ENCODE data around the gene RBM14. TPM values are rescaled to one million over a fixed set of nuclear protein-coding genes. Genes with fewer than 3 reads are reported as not detected.
"Not testable (repeated sequence)": the region's sequence is repeated elsewhere in the genome, so short reads cannot be mapped to it uniquely, and the experiment has no call there.

Gene RBM14
- 24.1 TPM for total RNA-seq

- DNase-seq (ENCODE audit: low spot score in 2 of 2) (peak; percentile 97 to 98), FAIRE-seq (no peak)
These were observed at the start of gene RBM14 for GRCh38 chr11:66616379-66617154. TSS of gene RBM14 (plus strand) at chr11:66616630. CDS start at chr11:66616721, 91 bp downstream.

- FAIRE-seq (no peak), DNase-seq (ENCODE audit: low spot score in 2 of 2) (no peak)
These were observed 48.7 kb upstream of the RBM14 start for GRCh38 chr11:66567787-66568123.

- FAIRE-seq (no peak), DNase-seq (ENCODE audit: low spot score in 2 of 2) (peak; percentile 99)
These were observed 48.1 kb upstream of the RBM14 start, which contains the start of gene CTSF for GRCh38 chr11:66568124-66568916. TSS of gene CTSF (minus strand) at chr11:66568606. CDS start at chr11:66568486, 120 bp downstream.

GRCh38 chr11:66569076-66569475 is 47.4 kb upstream of the RBM14 start:
- FAIRE-seq: no peak
- no peak for DNase-seq (ENCODE audit: low spot score in 2 of 2)

- no peak for FAIRE-seq
- no peak for DNase-seq (ENCODE audit: low spot score in 2 of 2)
These were observed 46.2 kb upstream of the RBM14 start for GRCh38 chr11:66570079-66570849.

GRCh38 chr11:66570850-66571180 is 45.6 kb upstream of the RBM14 start:
- FAIRE-seq: no peak
- DNase-seq (ENCODE audit: low spot score in 2 of 2): no peak

GRCh38 chr11:66579017-66579606 is 37.3 kb upstream of the RBM14 start:
- peak; percentile 68 to 85 for DNase-seq (ENCODE audit: low spot score in 2 of 2)
- no peak for FAIRE-seq

- DNase-seq (ENCODE audit: low spot score in 2 of 2) (no peak), FAIRE-seq (no peak)
These were observed 35.6 kb upstream of the RBM14 start for GRCh38 chr11:66580803-66581202.

- DNase-seq (ENCODE audit: low spot score in 2 of 2) (no peak), FAIRE-seq (no peak)
These were observed 35.2 kb upstream of the RBM14 start for GRCh38 chr11:66581261-66581660.

- DNase-seq (ENCODE audit: low spot score in 2 of 2); FAIRE-seq: not testable (repeated sequence)
These were observed 33.8 kb upstream of the RBM14 start for GRCh38 chr11:66582565-66583147.

- not testable (repeated sequence) for FAIRE-seq; DNase-seq (ENCODE audit: low spot score in 2 of 2)
These were observed 31.0 kb upstream of the RBM14 start for GRCh38 chr11:66585447-66585846.

- no peak for DNase-seq (ENCODE audit: low spot score in 2 of 2)
- FAIRE-seq: no peak
These were observed 30.3 kb upstream of the RBM14 start for GRCh38 chr11:66586136-66586535.

- not testable (repeated sequence) for FAIRE-seq; DNase-seq (ENCODE audit: low spot score in 2 of 2)
These were observed 27.1 kb upstream of the RBM14 start for GRCh38 chr11:66589315-66589714.

GRCh38 chr11:66589996-66590675 is 26.3 kb upstream of the RBM14 start:
- DNase-seq (ENCODE audit: low spot score in 2 of 2) (no peak), FAIRE-seq (no peak)

GRCh38 chr11:66591175-66591574 is 25.3 kb upstream of the RBM14 start:
- DNase-seq (ENCODE audit: low spot score in 2 of 2) (no peak), FAIRE-seq (no peak)

GRCh38 chr11:66592457-66593302 is 23.8 kb upstream of the RBM14 start, which contains the start of the genes CCDC87 and CCS:
TSS of gene CCDC87 (minus strand) at chr11:66593063. CDS start at chr11:66593015, 48 bp downstream.
TSS of gene CCS (plus strand) at chr11:66593185. CDS start at chr11:66593262, 77 bp downstream.
- no peak for FAIRE-seq
- DNase-seq (ENCODE audit: low spot score in 2 of 2): peak; percentile 95 to 100

- no peak for DNase-seq (ENCODE audit: low spot score in 2 of 2)
- no peak for FAIRE-seq
These were observed 23.2 kb upstream of the RBM14 start for GRCh38 chr11:66593303-66593635.

- FAIRE-seq: no peak
- no peak for DNase-seq (ENCODE audit: low spot score in 2 of 2)
These were observed 22.8 kb upstream of the RBM14 start for GRCh38 chr11:66593650-66594049.

Data from frontal cortex (tissue), 4 donors.